Measurements from ENCODE around the gene LDLRAD4.

Gene LDLRAD4

DNA sequence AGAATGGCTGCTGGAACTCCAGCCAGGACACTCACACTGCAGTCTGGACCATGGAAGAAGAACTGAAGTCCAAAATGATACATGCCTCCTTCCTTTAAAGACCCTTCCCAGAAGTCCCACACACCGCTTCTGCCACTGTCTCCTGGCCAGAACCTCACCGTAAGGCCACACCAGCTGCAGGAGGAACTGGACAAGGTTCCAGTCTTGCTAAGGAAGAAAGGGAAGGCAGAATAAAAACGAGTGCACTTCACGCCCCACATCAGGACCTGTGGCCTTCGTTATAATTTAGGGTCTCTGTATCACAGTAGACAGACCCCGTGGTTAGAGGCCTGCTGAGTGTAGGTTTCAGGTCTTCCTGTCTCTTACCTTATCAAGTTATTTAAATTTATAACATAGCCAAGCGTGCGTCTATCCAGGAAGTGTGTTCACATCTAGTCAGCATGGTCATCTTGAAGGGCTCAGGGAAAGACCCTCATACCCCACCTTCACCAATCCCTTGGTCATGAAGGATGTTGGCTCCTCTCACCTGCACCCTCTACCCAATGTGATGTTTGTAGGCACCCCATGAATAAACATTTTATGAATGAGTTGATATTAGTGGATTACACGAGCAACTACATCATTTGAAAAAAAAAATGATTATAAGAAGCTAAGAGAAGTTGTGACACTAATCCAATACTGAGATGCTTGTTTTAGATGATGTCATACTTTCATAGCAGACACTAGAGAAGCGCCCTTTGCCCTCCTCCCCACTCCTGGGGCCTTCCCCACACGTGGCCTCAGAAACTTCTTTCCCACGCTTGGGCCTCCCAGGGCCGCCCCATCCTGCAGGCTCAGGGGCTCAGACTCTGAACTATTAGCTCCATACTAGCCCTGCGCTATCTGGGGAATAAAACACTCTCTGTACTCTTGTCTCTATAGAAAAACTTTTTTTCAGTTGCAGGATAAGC, 350.2 kb downstream of the LDLRAD4 start:
- DNase-seq (ENCODE audit: low read depth, low spot score) = no peak

DNA sequence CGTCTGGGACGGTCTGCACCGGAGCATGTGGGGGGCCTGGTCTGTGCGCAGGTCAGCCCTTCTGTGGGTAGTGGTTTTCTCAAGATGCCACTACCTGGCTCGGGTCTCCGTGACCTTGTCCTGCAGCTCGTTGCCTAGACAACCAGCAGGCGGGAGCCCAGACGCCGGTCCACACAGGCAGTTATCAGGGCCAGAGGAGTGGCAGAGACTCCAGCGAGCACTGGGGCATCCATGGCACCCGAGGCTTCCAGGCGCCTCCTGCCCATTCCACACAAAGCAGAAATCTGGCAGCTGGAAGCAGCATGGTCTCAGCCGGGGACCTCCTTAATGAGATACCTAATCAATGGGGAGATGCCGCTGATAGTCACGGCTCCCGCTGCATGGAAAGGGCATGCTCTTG, 351.7 kb downstream of the LDLRAD4 start:
- no peak for DNase-seq (ENCODE audit: low read depth, low spot score)

DNA sequence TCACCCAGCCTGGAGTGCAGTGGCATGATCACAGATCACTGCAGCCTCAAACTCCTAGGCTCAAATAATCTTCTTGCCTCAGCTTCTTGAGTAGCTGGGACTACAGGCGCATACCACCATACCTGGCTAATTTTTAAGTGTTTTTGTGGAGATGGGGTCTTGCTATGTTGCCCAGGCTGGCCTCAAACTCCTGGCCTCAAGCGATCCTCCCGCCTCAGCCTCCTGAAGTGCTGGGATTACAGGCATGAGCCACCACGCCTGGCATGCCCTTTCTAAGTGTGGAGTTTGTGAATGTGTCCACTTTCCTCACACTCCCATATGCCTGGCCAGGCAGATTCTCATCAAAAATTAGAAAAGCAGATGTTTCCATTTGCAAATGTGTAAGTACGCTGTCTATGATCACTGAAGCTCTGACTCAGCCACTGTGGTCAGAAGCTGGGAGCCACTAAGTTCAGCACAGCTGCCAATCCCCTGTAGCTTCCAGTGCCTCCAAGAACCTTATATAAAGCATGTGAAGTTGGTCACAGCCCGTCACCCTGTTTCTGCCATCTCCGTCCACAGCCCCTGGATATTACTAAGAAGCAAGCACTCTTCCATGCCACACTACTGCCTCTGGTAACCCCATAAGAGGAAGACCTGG, 352.4 kb downstream of the LDLRAD4 start:
- no peak for DNase-seq (ENCODE audit: low read depth, low spot score)

- DNase-seq (ENCODE audit: low read depth, low spot score) = no peak
Observed at GRCh38 chr18:13572148-13572547, 353.6 kb downstream of the LDLRAD4 start.

GRCh38 chr18:13572721-13573120, 354.2 kb downstream of the LDLRAD4 start:
- no peak for DNase-seq (ENCODE audit: low read depth, low spot score)

DNA sequence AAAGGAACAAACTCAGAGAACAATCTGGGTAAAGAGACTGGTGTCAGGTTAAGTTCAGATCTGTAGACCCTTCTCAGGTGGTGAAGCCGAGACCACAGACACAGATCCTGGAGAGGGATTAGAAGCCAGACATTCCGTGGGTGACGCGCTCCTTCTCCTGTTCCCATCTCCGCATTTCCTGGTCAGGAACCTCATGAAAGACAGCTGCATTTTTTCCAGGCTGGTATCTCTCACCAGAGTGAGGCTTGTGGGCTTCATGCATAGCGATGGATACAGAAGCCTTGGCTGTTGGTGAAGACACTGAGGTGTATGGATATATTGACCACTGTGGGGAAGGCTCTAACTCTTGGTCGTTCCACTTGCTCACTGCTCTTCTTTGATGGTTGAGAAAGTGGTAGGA, 355.2 kb downstream of the LDLRAD4 start:
- DNase-seq (ENCODE audit: low read depth, low spot score) = no peak

- no peak for DNase-seq (ENCODE audit: low read depth, low spot score)
Observed at GRCh38 chr18:13574355-13574754, 355.8 kb downstream of the LDLRAD4 start.

GRCh38 chr18:13574761-13575160, 356.2 kb downstream of the LDLRAD4 start:
- DNase-seq (ENCODE audit: low read depth, low spot score) = no peak

DNA sequence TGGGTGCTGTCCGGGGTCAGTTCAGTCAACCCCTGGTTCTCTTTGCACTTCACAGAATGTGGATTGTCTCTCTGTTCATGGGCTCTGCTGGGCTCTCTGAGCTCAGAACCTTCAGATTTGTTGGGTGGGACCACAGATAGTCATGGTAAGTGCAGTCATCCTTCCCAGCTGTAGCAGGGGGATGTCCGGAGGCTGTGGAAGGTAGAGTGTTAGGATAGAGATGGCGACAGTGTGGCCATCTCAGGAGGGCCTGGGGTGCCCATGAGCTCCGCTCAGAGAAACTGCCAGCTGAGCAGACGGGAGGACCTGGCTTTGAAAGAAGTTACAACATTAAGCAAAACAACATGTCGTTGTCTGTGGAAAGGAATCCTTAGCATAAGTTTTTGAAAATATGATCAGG, 358.0 kb downstream of the LDLRAD4 start:
- no peak for DNase-seq (ENCODE audit: low read depth, low spot score)

- DNase-seq (ENCODE audit: low read depth, low spot score) = no peak
Observed at GRCh38 chr18:13577091-13577697, 358.6 kb downstream of the LDLRAD4 start.

DNA sequence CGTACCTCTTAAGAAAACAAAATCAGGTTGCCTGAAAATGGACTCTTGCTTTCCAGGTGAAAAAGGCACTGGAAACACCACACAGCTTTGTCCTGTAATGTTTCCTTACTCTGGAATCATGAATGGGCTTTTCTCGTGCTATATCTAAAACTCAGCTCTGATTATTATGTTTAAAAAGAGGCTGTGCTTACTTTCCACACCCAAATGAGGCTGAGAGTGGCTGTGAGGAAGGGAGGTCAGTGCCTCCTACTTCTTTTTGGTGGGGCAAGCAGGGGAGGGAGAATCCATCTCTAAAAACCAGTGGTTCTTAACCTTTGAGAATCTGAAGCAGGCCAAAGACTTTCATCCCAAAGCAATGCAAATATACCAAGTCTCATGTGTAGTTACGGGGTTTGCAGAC, 359.2 kb downstream of the LDLRAD4 start:
- no peak for DNase-seq (ENCODE audit: low read depth, low spot score)

DNA sequence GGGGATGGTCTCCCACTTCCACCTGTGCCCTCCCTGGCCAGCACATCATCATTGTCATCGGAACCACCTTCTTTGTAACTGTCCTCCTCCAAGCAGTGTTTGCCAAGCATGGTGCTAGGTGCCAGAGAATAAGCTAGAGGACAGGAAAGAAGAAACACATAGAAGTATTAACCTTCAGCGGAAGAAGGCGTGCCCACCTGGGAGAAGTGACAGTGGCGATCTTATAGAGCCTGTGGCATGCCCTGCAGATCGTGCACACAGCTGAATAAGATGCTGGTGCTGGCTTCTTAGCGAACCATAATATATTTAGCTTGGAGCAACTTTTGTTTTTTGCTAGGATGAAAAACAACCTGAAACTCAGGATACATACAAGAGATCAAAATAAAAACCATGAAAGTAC, 359.8 kb downstream of the LDLRAD4 start:
- no peak for DNase-seq (ENCODE audit: low read depth, low spot score)

GRCh38 chr18:13579874-13580273, 361.3 kb downstream of the LDLRAD4 start:
- DNase-seq (ENCODE audit: low read depth, low spot score) = no peak

- DNase-seq (ENCODE audit: low read depth, low spot score) = no peak
Observed at GRCh38 chr18:13580351-13580750, 361.8 kb downstream of the LDLRAD4 start.

DNA sequence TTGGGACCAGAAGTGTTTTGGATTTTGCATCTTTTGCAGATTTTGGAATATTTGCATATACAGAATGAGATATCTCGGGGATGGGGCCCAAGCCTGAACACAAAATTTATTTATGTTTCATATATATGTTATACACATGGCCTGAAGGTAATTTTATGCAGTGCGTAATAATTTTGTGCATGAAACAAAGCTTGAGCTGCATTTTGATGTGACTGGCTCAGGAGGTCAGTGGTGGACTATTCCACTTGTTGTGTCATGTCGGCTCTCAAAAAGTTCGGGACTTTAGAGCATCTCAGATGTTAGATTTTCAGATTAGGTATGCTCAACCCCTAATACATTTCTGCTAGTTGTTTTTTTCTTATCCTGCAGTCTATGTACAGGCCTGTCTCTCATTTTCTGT, 362.4 kb downstream of the LDLRAD4 start:
- no peak for DNase-seq (ENCODE audit: low read depth, low spot score)

DNA sequence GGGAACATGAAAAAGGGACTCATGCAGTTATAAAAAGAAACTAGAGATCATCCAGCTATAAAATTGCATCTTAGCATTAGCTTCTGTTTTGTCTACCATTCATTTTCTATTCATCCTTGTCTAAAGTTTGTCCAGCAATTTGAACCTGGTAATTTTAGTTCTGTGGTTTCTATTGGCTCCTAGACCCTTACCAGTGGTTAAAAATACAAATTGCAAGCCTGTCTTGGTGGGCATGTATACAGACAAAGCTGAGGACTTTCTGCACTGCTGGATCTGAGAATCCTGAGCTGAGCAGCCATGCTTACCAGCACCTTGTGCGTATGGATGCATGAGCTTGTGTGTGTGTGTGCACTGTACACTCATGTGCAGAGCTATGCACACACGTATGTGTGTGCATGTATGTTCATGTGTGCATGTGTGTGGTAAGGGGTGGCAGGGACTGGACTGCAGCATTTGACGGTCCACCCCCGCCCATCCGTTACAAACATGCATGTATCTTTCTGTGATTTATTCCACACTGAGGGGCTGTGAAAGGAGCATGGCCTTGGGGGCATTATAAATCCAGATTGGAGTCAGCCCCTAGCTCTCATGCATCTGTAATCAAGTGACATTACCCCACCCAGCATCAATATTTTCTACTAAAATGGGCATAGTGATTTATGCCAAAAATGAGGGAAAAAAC, 363.1 kb downstream of the LDLRAD4 start:
- no peak for DNase-seq (ENCODE audit: low read depth, low spot score)

GRCh38 chr18:13582178-13582670, 363.7 kb downstream of the LDLRAD4 start:
- DNase-seq (ENCODE audit: low read depth, low spot score) = no peak

DNA sequence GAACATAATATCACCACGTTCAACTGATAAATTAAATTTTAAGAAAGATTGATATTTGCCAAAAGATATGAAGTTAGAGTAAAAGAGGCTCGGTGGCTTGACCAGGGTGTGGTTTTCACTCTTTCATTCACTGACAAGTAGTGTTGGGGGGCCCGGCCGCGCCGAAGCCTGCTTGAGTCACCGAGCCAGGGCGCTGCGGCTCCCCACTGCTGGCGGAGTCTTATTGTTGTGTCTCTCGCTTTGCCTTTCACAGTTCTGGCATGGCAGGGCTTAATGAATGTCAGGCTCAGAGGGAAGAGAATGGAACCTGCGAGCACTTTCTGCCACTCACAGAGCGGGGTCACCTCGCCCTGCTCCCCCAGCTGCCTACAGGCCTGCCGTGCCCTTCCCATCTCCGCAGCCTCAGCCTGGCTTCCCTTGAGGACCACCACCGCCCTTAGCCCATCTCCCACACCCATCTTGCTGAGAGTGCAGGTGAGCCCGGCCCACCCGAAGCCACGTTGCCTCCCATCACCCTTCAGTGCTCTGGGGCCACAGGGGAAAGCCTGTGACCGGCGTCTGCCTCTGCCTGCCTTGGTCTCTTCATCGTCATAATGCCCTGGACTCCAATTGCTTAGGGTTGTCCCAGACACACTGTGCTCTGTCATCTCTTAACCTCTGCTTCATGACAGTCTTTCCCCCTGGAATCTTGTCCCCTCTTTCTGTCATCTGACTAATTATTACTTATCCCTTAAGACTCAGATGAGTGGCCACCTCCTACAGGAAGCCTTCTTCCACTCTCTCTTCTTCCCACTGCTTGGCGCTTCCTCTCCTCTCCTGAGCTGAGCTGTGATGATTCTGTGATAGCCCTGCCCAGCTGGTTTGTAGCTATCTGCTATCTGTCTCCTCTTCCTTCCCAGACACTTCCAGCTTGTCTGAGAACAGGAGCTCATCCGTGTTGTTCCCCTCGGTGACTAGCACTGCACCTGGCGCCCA, 365.3 kb downstream of the LDLRAD4 start:
- DNase-seq (ENCODE audit: low read depth, low spot score) = no peak

DNA sequence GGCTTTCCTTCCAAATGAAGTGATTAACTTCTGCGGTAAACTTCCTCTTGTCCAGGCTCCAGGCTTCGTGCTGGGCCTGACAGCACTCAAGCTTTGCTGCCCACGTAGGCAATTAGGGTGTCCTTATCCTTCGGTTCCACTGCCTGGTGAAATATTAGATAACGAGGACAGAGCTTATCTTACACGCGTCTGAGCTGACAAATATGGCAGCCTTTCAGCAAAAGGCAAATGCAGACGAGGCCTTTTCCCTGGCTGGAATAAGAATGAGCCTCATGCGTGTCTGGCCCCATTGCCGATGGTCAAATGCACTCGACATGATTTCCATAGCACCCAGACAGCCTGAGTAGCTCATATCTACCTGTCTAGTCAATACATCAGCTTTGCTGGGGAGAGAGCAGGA, 366.3 kb downstream of the LDLRAD4 start:
- DNase-seq (ENCODE audit: low read depth, low spot score) = no peak

DNA sequence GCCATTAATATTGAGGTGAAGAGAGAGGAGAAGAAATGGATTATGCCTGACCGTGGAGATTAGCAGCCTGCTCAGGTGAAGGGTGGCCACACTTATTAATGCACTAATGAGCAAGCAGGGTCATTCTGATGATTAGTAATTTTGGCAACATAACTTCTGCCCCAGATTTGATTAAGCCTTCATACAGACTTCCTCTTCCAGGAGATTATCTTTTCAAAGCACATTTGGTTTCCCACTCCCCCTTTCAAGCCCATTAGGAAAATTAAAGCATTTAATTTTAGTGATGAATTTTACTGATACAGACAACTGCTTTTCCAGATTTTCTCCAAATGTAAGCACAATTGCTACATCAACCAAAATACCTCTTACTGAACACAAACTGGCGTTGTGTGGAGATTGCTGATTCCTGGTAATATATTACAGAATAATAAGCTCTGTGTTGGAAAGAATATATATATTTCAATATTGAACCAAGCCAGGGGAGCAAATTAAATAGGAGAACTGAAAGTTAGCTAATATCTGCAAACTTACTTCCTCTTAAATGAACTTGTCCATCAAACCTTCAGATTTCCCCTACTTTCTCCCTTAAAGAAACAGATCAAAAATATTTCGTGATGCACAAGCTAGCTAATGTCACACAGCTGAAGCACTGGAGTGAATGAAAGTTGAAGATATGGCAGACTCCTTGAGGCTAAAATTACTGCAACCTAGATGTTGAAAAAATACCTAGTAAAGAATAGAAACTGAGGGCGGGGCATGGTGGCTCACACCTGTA, 367.0 kb downstream of the LDLRAD4 start:
- no peak for DNase-seq (ENCODE audit: low read depth, low spot score)
